HL-60 (cell line): Measurements from ENCODE around the gene NCF4.

ENCODE experiments used
- DNase-seq, 2 experiments: peaks; one replicate each; pipeline ENCODE4 v3.0.0-alpha.2; 2010 to 2020; ENCODE audit warnings: low read depth in 1 of 2, low spot score in 1 of 2
- H3K27ac ChIP-seq: fragments of 250-450 bp; sonication (Bioruptor Pico); replicated peaks from 2 replicates; pipeline ENCODE4 v1.5.1; 2020; ENCODE audit warnings: mild to moderate bottlenecking, moderate library complexity
- H3K27me3 ChIP-seq: fragments of 250-450 bp; sonication (Bioruptor Pico); 2 replicates; pipeline ENCODE4 v1.5.1; 2021; ENCODE audit warnings: mild to moderate bottlenecking, moderate library complexity; ENCODE audit not compliant: insufficient read depth, poor library complexity, severe bottlenecking
- H3K4me3 ChIP-seq: replicated peaks from 2 replicates; pipeline ENCODE4 v1.5.1; 2011; ENCODE audit warnings: mild to moderate bottlenecking, control low read depth, low read length; ENCODE audit not compliant: insufficient read depth
- GABPA ChIP-seq: IDR thresholded peaks from 2 replicates; pipeline ENCODE4 v1.6.1; 2012; ENCODE audit warnings: low read depth
- POLR2AphosphoS5 ChIP-seq: IDR thresholded peaks from 2 replicates; pipeline ENCODE4 v1.6.1; 2012; ENCODE audit warnings: low read depth
- REST ChIP-seq: IDR thresholded peaks from 2 replicates; pipeline ENCODE4 v1.6.1; 2012; ENCODE audit warnings: low read depth; ENCODE audit not compliant: insufficient replicate concordance
- SPI1 ChIP-seq: IDR thresholded peaks from 2 replicates; pipeline ENCODE4 v1.6.1; 2012; ENCODE audit warnings: low read depth, mild to moderate bottlenecking, borderline replicate concordance
- TF ChIP-seq, protein P1 (sequence below): IDR thresholded peaks from one replicate; pipeline ENCODE4 v1.5.1; 2011; ENCODE audit warnings: low read length, control low read depth, inconsistent platforms; ENCODE audit not compliant: insufficient read depth

Gene NCF4

DNA sequence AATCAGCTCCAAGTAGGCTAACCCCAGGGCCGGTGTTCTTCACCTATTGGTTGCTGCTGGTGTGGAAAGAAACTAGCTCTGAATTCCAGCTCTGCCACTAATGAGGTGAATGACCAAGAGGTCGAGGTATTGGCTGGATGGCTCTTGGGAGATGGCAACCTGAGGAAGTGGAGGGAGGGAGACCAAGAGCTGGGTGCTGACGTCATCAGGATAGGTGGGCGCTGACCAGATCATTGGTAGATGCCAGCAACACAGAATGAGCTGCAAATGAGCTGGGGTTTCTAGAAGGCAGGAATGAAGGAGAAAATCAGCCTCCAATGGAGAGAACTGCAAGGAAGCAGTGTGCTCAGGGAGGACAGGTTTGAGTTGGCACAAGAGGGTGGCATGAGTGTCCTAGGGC lies 37.9 kb downstream of the NCF4 start:
- Histone ChIP-seq H3K4me3 (no peak overlapping the region), H3K27ac (no peak overlapping the region), H3K27me3 (no peaks in the 10 kb centered on the region)
- TF ChIP-seq REST, result no peak
- DNase-seq, result no peak

GRCh38 chr22:36899498-36899897 lies 38.7 kb downstream of the NCF4 start:
- no peak overlapping the region for H3K4me3 ChIP-seq
- no peaks in the 10 kb centered on the region for H3K27me3 ChIP-seq
- DNase-seq, result no peak
- H3K27ac ChIP-seq, result no peak overlapping the region
- no peak for TF ChIP-seq SPI1
- TF ChIP-seq POLR2AphosphoS5, result no peak
- TF ChIP-seq REST, result no peak
- no peak for TF ChIP-seq GABPA
- TF ChIP-seq, protein P1, sequence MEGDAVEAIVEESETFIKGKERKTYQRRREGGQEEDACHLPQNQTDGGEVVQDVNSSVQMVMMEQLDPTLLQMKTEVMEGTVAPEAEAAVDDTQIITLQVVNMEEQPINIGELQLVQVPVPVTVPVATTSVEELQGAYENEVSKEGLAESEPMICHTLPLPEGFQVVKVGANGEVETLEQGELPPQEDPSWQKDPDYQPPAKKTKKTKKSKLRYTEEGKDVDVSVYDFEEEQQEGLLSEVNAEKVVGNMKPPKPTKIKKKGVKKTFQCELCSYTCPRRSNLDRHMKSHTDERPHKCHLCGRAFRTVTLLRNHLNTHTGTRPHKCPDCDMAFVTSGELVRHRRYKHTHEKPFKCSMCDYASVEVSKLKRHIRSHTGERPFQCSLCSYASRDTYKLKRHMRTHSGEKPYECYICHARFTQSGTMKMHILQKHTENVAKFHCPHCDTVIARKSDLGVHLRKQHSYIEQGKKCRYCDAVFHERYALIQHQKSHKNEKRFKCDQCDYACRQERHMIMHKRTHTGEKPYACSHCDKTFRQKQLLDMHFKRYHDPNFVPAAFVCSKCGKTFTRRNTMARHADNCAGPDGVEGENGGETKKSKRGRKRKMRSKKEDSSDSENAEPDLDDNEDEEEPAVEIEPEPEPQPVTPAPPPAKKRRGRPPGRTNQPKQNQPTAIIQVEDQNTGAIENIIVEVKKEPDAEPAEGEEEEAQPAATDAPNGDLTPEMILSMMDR, result no peak

GRCh38 chr22:36900225-36900624 lies 39.4 kb downstream of the NCF4 start:
- TF ChIP-seq SPI1, result peak; percentile 58; the same call in 1 of the 2 replicates
- TF ChIP-seq GABPA, result no peak
- peak overlapping the region; percentile 71 for H3K27ac ChIP-seq

GRCh38 chr22:36900880-36901279 lies 40.1 kb downstream of the NCF4 start:
- no peak for DNase-seq
- H3K4me3 ChIP-seq, result no peak overlapping the region
- peak overlapping the region; percentile 71 for H3K27ac ChIP-seq
- TF ChIP-seq REST (no peak), POLR2AphosphoS5 (no peak), SPI1 (no peak), GABPA (no peak)
- TF ChIP-seq, protein P1, result no peak
- H3K27me3 ChIP-seq, result no peaks in the 10 kb centered on the region

More at GRCh38 chr22:36900225-36900624, 39.4 kb downstream of the NCF4 start:
- no peak overlapping the region for H3K4me3 ChIP-seq
- no peaks in the 10 kb centered on the region for H3K27me3 ChIP-seq
- peak in 1 of 2 experiments; percentile 39 for DNase-seq
